Activated CD4-positive, alpha-beta T cell treated with anti-CD3 and anti-CD28 coated beads, Interleukin-2, amount 10 ng/mL, durations not matched to agents 7 days and 5 days (primary cell): ENCODE data around the gene PYGB. TPM values are rescaled to one million over a fixed set of nuclear protein-coding genes. Genes with fewer than 3 reads are reported as not detected.
"Not testable (repeated sequence)": the region's sequence is repeated elsewhere in the genome, so short reads cannot be mapped to it uniquely, and the experiment has no call there.

Experiments used
- CTCF ChIA-PET: fragments of 350-600 bp; sonication (Branson Sonifier 250); formaldehyde crosslinking; loops from one replicate; lab custom pipeline; 2021; ENCODE audit warnings: antibody characterized with exemption; lab: Charles Lee
- POLR2A ChIA-PET: fragments of 350-600 bp; sonication (Branson Sonifier 250); formaldehyde crosslinking; loops from one replicate; lab custom pipeline; 2021; ENCODE audit warnings: antibody characterized with exemption; lab: Charles Lee
- DNase-seq: peaks from one replicate; pipeline ENCODE4 v3.0.0-alpha.2; 2020
- H3K27ac Mint-ChIP-seq: one replicate; pipeline ENCODE4 v1.8.0; 2021; ENCODE audit warnings: mild to moderate bottlenecking, moderate library complexity, mixed read lengths
- H3K27me3 Mint-ChIP-seq: one replicate; pipeline ENCODE4 v1.8.0; 2021; ENCODE audit warnings: mixed read lengths
- H3K36me3 Mint-ChIP-seq: one replicate; pipeline ENCODE4 v1.8.0; 2021; ENCODE audit warnings: low read depth, mixed read lengths
- H3K4me1 Mint-ChIP-seq: one replicate; pipeline ENCODE4 v1.8.0; 2021; ENCODE audit warnings: mixed read lengths
- H3K4me3 Mint-ChIP-seq: one replicate; pipeline ENCODE4 v1.8.0; 2021; ENCODE audit warnings: mild to moderate bottlenecking, moderate library complexity, mixed read lengths
- H3K9me3 Mint-ChIP-seq: one replicate; pipeline ENCODE4 v1.8.0; 2021; ENCODE audit warnings: mixed read lengths
- total RNA-seq, 2 experiments: library from RNA; stranded (reverse); gene quantifications; one replicate each; pipeline ENCODE4 v1.2.3, GENCODE V29; 2021

PYGB gene
- total RNA-seq, 2 experiments from 2014 or later = 28.7 to 30.2 TPM

DNA sequence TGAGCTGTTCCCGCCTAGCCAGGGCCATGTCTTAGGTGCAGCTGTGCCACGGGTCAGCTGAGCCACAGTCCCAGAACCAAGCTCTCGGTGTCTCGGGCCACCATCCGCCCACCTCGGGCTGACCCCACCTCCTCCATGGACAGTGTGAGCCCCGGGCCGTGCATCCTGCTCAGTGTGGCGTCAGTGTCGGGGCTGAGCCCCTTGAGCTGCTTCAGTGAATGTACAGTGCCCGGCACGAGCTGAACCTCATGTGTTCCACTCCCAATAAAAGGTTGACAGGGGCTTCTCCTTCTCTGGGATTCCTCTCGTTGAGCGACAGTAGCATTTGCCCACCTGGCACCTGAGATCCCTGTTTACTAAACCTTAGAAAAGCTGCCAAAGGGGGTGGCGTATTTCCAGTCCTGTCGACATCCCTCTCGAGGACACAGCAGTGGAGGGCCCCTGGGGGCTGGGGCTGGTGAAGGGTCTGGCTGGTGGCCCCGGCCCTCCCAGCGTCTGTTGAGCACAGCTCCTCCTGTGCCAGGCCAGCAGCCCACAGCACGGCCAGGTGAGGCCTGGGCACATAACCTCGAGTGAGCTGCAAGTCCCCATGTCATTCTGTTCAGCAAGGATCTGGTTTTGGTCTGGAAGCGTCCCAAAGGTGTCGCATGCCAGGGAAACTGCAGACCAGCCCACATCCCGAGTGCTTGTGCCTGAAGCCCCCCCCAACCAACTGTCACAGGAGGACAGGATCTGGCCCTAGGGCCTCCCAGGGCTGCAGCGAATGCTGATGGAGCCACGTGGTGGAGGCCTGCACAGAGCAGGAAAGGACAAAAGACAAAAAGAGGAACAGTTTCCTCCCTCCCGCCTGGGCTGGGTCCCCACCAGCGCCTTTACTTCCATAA lies 21.2 kb upstream of the PYGB start:
- CTCF ChIA-PET = interaction anchor here (2.0 kb wide), 1 partner anchor 12 kb away, joined by 5 read pairs; no protein-coding TSS in a partner anchor
- H3K36me3 Mint-ChIP-seq = no peaks in the 10 kb centered on the region
- H3K27ac Mint-ChIP-seq = peak overlapping the region; percentile 13
- DNase-seq = no peak
- peaks cover 3% of the 10 kb centered on the region for H3K4me1 Mint-ChIP-seq
- H3K27me3 Mint-ChIP-seq = no peaks in the 10 kb centered on the region
- no peak overlapping the region for H3K4me3 Mint-ChIP-seq
- POLR2A ChIA-PET = no interaction called here
- no peaks in the 10 kb centered on the region for H3K9me3 Mint-ChIP-seq

DNA sequence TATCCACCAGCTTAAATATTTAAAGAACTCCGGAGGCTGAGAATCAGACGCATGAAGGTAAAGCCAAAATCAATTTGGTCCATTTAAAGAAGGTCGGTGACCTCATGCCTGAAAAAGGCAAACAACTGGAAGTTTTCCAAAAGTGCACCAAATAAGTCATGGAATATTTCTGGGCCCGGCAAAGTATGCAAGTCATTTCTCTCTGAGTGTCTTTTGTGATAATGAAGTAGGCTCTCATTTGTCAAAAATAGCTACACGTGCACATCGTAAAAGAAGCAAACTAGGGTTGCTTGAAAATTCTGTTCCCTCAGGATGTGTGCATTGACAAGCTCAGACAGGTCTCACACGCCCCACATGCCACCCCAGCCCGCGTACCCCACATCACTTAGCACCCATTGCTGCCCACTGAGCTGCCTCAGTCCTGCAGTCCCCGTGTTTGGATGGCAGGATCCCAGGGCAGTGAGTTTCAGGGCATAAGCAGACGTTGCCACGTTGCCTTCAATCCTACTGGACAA lies 20.5 kb upstream of the PYGB start:
- no peak overlapping the region for H3K4me3 Mint-ChIP-seq
- no peaks in the 10 kb centered on the region for H3K9me3 Mint-ChIP-seq
- peaks cover 3% of the 10 kb centered on the region for H3K4me1 Mint-ChIP-seq
- H3K27me3 Mint-ChIP-seq = no peaks in the 10 kb centered on the region
- H3K27ac Mint-ChIP-seq = no peak overlapping the region
- DNase-seq = no peak
- POLR2A ChIA-PET = no interaction called here
- H3K36me3 Mint-ChIP-seq = no peaks in the 10 kb centered on the region
- CTCF ChIA-PET = interaction anchor here (2.0 kb wide), 1 partner anchor 12 kb away, joined by 5 read pairs; no protein-coding TSS in a partner anchor

DNA sequence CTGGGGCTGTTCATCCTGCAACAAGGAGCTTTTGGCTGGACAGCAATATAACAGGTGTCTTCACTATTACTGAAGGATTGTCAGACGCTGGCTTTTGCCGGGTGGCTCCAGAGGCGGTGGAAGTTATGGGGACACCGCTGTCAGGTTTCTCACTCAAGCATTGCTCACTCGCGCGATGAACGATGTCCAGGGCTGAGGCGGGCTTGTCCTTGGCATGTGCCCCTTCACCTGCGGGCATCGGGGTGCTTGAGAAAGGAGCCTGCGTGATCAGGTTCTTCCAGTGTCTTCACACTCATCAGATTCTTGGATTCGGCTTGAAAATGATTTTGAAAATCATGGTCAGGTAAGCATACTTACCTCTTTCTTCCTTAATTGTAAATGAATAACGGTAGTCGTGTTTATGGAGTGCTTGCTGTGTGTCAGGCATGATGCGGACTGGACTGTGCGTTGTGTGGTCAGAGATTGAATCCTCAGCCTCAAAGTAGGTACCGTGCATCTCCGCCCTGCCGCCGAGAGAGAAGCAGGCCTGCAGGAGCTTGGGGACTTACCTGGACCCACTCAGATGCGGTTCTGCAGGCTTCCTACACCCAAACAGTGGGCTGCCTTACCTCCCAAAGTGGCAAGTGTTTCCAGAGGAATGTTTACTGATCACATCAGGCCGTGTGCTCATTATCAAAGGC lies 18.3 kb upstream of the PYGB start:
- no peak for DNase-seq
- CTCF ChIA-PET = no interaction called here
- POLR2A ChIA-PET = no interaction called here
- Mint-ChIP-seq H3K4me1 (no peaks in the 10 kb centered on the region), H3K27me3 (no peaks in the 10 kb centered on the region), H3K27ac (no peak overlapping the region), H3K36me3 (no peaks in the 10 kb centered on the region), H3K4me3 (no peak overlapping the region), H3K9me3 (no peaks in the 10 kb centered on the region)

DNA sequence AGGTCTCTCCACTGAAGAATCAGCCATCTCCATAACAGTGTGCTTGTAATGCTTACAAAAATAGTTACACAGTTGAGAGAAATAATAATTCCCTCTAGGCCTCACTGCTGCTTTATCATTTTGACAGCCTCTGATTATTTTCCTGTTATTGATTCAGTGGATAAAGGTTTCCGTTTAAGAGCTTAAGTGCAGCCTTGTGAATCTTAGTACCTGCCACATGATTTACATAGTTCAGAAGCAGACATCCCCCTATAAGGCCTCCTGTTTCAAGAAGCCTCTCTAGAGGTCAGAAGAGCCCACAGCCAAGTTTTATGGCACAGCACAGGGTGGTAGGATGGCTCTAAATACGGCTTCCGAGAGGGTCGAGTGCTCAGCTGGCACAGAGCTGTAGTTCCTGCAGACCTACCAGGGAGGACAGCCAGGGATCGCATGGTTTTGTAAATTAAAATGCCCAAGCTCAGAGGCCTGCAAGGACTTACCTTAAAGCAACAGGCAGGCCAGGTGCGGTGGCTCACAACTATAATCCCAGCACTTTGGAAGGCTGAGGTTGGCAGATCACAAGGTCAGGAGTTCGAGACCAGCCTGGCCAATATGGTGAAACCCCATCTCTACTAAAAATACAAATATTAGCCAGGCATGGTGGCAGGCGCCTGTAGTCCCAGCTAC lies 17.6 kb upstream of the PYGB start:
- H3K36me3 Mint-ChIP-seq = no peaks in the 10 kb centered on the region
- no peaks in the 10 kb centered on the region for H3K9me3 Mint-ChIP-seq
- no peaks in the 10 kb centered on the region for H3K27me3 Mint-ChIP-seq
- no peak overlapping the region for H3K4me3 Mint-ChIP-seq
- POLR2A ChIA-PET = no interaction called here
- no peak for DNase-seq
- CTCF ChIA-PET = no interaction called here
- no peak overlapping the region for H3K27ac Mint-ChIP-seq
- H3K4me1 Mint-ChIP-seq = no peaks in the 10 kb centered on the region

DNA sequence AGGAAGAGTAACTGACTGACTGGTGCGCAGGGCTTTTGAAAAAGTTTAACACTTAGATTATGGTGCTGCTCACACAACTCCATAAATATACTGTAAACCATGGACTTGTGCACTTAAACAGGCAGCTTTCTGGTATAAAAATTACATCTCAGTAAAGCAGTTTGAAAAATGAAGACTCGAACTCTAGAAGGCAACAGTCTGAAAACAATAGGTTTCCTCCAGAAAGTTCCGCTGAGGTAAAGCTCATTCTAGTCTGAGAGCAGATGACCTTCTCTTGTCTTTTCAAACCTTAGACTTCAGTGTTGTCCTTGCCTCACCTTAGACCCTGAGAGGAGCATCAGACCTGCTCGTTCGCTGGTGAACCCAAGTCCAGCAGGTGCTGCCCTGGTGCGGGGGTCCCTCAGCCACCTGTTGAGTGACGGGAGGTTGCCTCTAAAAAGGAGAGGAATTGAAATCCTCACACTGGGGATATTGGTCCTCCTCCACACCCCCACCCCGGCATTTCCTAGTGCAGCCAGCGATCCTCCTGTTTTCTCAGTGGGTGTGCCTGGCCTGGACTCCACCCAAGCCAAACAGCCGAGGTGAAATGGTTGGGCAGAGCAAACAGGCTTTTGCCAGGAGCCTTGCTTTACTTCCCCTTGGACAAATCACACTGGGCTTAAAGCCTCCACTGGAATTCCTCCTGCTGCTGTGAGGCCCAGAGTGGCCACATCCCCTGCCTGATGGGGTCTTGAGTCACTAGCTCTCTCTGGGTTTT lies 14.7 kb upstream of the PYGB start:
- Mint-ChIP-seq H3K27me3 (no peaks in the 10 kb centered on the region), H3K4me3 (no peak overlapping the region), H3K36me3 (no peaks in the 10 kb centered on the region), H3K9me3 (no peaks in the 10 kb centered on the region), H3K4me1 (peaks cover 10% of the 10 kb centered on the region), H3K27ac (no peak overlapping the region)
- ChIA-PET POLR2A (no interaction called here), CTCF (interaction anchor here (0.6 to 1.4 kb wide), 2 partner anchors 25 to 267 kb away, joined by 3 to 4 read pairs; no protein-coding TSS in a partner anchor)
- no peak for DNase-seq

DNA sequence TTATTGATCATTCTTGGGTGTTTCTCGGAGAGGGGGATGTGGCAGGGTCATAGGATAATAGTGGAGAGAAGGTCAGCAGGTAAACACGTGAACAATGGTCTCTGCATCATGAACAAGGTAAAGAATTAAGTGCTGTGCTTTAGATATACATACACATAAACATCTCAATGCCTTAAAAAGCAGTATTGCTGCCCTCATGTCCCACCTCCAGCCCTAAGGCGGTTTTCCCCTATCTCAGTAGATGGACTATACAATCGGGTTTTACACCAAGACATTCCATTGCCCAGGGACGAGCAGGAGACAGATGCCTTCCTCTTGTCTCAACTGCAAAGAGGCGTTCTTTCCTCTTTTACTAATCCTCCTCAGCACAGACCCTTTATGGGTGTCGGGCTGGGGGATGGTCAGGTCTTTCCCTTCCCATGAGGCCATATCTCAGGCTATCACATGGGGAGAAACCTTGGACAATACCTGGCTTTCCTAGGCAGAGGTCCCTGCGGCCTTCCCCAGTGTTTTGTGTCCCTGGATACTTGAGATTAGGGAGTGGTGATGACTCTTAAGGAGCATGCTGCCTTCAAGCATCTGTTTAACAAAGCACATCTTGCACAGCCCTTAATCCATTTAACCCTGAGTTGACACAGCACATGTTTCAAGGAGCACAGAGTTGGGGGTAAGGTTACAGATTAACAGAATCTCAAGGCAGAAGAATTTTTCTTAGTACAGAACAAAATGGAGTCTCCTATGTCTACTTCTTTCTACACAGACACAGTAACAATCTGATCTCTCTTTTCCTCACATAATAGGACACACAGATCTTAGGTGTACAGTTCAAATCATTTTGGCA lies 13.7 kb upstream of the PYGB start:
- H3K4me3 Mint-ChIP-seq, H3K27me3 Mint-ChIP-seq, DNase-seq, POLR2A ChIA-PET, H3K36me3 Mint-ChIP-seq, H3K27ac Mint-ChIP-seq, H3K9me3 Mint-ChIP-seq: not testable (repeated sequence)
- peaks cover 14% of the 10 kb centered on the region for H3K4me1 Mint-ChIP-seq
- CTCF ChIA-PET = interaction anchor here (0.8 kb wide), 1 partner anchor 9 kb away, joined by 3 read pairs; no protein-coding TSS in a partner anchor

DNA sequence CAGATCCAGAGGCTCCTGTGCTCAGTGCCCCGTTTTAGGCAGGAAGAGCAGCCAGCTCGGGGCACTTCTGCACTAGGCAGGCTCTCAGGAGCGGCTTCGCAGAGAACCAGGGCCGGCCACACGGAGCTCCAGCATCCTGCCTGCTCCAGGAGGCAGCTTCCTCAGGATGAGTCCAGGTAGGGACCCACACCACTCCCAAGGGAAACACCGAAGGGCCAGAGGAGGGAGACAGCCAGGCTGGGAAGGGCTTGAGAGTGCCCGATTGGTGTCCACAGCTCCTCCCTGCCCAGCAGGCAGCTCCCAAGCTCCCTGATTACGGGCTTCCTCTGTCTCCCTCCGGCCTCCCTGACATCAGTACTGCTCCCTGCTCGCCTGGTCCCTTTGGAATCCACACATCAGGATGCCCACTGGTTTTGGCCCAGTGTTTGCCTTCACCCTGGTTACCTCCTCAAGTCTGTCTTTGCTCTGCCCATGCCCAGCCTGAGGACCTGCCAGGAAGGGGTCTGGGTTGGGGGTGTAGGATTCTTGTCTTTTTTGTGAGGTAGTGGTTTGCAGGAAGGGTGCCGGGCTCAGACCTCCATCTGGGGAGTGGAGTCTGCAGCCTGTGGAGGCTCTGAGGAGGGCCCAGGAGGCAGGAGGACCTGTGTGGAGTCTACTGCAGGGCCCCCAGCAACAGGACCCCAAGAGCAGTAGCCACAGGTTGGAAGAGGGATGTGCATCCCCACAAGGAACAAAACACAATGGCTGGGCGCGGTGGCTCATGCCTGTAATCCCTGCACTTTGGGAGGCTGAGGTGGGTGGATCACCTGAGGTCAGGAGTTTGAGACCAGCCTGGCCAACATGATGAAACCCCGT lies 11.2 kb upstream of the PYGB start:
- CTCF ChIA-PET = interaction anchor here (0.8 to 1.4 kb wide), 2 partner anchors 14 to 15 kb away, joined by 3 read pairs; no protein-coding TSS in a partner anchor
- POLR2A ChIA-PET = interaction anchor here (0.6 kb wide), 1 partner anchor 30 kb away, joined by 4 read pairs; no protein-coding TSS in a partner anchor
- no peak overlapping the region for H3K27ac Mint-ChIP-seq

DNA sequence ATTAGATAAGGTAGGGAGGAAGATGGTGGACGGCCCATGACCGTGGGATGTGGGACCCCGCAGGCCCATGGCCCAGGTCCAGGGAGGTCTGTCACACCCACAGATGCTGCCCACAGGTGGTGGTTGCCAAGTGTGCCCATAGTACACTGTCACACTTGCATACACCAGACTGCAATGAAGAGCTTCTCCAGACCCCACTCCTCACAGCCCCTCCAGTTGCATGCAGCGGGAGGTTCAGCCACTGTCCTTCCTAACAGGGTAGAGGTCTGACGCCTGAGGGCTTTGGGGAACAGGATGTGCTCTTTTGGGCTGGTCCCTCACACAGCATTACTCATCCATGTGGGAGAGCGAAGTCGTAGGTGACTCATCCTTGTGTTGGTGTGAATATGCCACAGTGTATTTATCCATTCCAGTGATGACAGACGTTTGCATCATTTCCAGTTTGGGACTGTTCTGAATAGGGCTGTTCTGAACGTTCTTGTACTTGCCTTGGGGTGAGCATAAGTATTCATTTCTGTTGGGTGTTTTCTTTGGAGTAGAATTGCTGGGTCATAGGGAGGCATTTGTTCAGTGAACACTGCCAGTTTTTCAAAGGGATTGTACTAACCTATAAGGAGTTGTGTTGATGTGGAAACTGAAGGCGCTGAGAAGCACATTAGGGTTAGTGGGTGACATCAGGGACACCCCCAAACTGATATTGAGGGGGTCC lies 10.1 kb upstream of the PYGB start:
- POLR2A ChIA-PET = no interaction called here
- no peaks in the 10 kb centered on the region for H3K9me3 Mint-ChIP-seq

More for the DNA sequence above, 11.2 kb upstream of the PYGB start:
- DNase-seq = no peak
- Mint-ChIP-seq H3K4me3 (no peak overlapping the region), H3K9me3 (no peaks in the 10 kb centered on the region), H3K4me1 (peaks cover 14% of the 10 kb centered on the region), H3K36me3 (no peaks in the 10 kb centered on the region), H3K27me3 (peaks cover 4% of the 10 kb centered on the region)

DNA sequence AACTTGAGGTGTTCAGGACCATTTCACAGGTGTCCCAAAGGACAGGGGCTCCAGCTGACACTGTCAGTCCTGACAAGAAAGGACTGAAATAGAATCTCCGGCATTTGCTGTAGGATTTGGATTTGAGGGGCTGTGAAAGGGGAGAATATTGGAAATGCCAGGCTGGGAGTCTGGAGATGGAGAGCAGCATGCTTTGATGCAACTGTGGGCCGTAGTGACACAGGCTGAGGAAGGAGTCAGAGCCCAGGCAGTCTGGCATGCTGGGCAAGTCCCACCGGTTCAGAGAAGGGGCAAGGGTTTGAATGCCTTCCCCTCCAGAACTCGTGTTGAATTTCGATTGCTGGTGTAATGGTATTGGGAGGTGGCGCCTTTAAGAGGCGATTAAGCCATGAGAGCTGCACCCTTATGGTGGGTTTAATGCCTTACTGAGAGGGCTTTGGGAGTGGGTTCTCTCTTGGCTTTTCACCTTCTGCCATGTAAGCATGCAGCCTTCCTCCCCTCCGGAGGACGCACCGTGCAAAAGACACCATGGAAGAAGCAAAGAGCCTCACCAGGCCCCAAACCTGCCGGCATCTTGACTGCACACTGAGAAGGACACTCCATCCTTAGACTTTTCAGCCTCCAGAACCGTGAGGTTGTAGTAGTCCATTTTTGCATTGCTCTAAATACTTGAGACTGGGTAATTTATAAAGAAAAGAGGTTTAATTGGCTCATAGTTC lies 9.4 kb upstream of the PYGB start:
- H3K27me3 Mint-ChIP-seq = peaks cover 14% of the 10 kb centered on the region
- H3K27ac Mint-ChIP-seq = no peak overlapping the region
- H3K36me3 Mint-ChIP-seq = no peaks in the 10 kb centered on the region
- DNase-seq = no peak
- no peak overlapping the region for H3K4me3 Mint-ChIP-seq
- POLR2A ChIA-PET = no interaction called here
- CTCF ChIA-PET = interaction anchor here (1.5 kb wide), 1 partner anchor 12 kb away, joined by 5 read pairs; no protein-coding TSS in a partner anchor
- peaks cover 14% of the 10 kb centered on the region for H3K4me1 Mint-ChIP-seq
- no peaks in the 10 kb centered on the region for H3K9me3 Mint-ChIP-seq

More for the DNA sequence above, 10.1 kb upstream of the PYGB start:
- H3K36me3 Mint-ChIP-seq = no peaks in the 10 kb centered on the region
- peaks cover 14% of the 10 kb centered on the region for H3K4me1 Mint-ChIP-seq
- peak overlapping the region; percentile 10 for H3K27ac Mint-ChIP-seq
- peaks cover 12% of the 10 kb centered on the region for H3K27me3 Mint-ChIP-seq
- CTCF ChIA-PET = interaction anchor here (0.5 kb wide), 1 partner anchor 165 kb away, joined by 3 read pairs; no protein-coding TSS in a partner anchor
- peak; percentile 44 for DNase-seq
- H3K4me3 Mint-ChIP-seq = no peak overlapping the region
